Measurements from ENCODE around the gene SYNE1. TPM values are rescaled to one million over a fixed set of nuclear protein-coding genes. Genes with fewer than 3 reads are reported as not detected.
A peak's percentile ranks its signal among the peaks of the same experiment; 100 is the strongest.

Gene SYNE1
- total RNA-seq, 1 donor from 2014 or later: 17.4 TPM

DNA sequence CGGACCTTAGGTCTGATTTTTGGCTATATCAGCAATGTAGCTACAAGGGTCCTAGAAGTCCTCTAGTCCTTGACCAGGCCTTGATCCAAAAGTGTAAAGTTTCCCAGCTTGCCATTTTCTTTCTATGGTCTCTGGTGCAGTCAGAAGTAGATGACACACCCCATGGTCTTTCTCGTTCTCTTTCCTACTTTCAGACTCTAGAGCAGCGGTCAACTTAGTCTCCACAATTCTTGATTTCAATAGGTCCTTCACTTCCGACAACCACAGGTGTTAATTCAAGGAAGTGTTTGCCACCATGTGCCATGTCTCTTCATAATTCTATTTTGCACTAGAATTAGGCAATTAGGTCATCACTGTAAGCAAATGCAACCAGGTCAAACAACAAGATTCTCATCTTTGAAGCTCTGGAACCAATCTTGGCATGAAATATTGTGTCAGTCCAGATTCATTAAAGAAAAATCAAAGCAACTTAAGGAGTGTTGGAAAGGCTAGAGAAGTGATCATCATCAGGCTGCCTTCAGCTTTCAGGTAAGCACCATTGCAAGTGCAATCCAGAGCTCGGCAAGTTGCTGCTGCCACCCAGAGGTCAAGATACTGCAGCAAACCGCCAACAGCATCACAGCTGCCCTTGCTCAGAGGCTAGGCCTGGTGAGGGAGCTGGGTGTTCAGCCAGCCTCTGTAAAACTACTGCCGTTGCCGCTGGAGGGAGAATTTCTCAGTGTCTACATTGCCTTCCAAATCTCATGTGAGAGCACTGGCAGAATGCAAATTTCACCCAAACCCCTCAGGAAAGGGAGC, 5.6 kb upstream of the SYNE1 start:
- TF ChIP-seq, protein P1, sequence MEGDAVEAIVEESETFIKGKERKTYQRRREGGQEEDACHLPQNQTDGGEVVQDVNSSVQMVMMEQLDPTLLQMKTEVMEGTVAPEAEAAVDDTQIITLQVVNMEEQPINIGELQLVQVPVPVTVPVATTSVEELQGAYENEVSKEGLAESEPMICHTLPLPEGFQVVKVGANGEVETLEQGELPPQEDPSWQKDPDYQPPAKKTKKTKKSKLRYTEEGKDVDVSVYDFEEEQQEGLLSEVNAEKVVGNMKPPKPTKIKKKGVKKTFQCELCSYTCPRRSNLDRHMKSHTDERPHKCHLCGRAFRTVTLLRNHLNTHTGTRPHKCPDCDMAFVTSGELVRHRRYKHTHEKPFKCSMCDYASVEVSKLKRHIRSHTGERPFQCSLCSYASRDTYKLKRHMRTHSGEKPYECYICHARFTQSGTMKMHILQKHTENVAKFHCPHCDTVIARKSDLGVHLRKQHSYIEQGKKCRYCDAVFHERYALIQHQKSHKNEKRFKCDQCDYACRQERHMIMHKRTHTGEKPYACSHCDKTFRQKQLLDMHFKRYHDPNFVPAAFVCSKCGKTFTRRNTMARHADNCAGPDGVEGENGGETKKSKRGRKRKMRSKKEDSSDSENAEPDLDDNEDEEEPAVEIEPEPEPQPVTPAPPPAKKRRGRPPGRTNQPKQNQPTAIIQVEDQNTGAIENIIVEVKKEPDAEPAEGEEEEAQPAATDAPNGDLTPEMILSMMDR (conservative IDR thresholded peaks at IDR 0.05; ENCODE audit: low read depth, low read length): peak; percentile 88
- DNase-seq (ENCODE audit: low read depth): peak; percentile 13
- H3K4me3 ChIP-seq (ENCODE audit: low read depth, low read length): no peak overlapping the region

DNA sequence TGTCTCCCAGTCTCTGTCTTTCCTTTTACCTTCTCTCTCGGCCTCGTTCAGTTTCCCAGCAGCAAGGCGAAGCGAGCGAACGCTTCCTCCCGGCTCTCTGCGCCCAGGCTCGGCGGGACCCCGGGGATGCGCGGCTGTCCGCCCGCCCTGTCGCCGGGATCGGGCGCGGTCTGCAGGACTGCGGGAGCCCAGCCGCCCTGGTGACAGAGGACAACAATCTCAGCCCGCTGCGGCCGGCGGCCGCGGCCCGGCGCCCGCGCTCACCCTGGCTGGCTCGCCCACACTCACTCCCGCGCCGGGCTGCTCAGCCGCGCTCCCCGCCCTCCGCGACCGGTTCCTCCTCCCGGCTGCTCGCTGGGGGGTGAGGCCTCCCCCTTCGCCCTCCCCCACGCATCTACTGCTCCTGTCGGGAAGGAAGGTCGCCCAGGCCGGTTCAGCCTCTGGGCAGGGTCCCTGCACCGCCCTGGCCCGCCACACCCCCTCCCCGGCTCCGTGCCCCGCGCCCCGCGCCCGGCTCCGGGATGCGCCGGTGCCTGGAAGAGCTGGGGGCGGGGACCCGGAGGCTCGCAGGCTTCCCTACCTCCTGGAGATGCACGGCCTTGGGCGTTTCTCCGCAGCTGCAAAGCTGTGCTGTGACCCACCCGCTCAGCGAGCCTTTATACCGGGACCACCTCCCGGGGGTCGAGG, 410 bp downstream of the SYNE1 start:
- no peak for DNase-seq (ENCODE audit: low read depth)
- peak overlapping the region; percentile 52 for H3K4me3 ChIP-seq (ENCODE audit: low read depth, low read length)

GRCh38 chr6:152636021-152636608, 1.0 kb downstream of the SYNE1 start:
- TF ChIP-seq, protein P1 (conservative IDR thresholded peaks at IDR 0.05; ENCODE audit: low read depth, low read length): no peak
- no peak for DNase-seq (ENCODE audit: low read depth)
- H3K4me3 ChIP-seq (ENCODE audit: low read depth, low read length): peak overlapping the region; percentile 52

More for the DNA sequence above, 410 bp downstream of the SYNE1 start:
- TF ChIP-seq, protein P1 (conservative IDR thresholded peaks at IDR 0.05; ENCODE audit: low read depth, low read length): no peak

DNA sequence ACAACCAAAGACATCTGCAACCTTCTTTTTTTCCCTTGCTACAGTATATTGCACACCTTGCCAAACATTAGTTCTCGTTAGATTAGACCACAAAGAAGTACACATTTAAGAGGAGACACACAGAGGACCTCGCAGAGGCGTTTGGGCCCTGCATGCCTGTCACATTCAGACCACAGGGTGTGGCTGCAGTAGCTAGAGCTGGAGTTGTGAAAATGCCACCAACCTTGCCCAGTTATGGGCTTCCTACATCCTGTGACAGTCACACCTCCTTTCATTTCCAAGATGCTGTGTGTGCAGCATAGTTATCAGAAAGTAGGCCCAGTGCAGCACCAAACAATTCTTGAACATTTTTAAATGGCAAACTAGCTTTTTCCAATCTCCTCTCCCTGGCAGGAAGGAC, 2.4 kb downstream of the SYNE1 start:
- DNase-seq (ENCODE audit: low read depth): no peak
- TF ChIP-seq, protein P1 (conservative IDR thresholded peaks at IDR 0.05; ENCODE audit: low read depth, low read length): no peak
- H3K4me3 ChIP-seq (ENCODE audit: low read depth, low read length): no peak overlapping the region

- H3K4me3 ChIP-seq (ENCODE audit: low read depth, low read length): no peak overlapping the region
- no peak for DNase-seq (ENCODE audit: low read depth)
- TF ChIP-seq, protein P1 (conservative IDR thresholded peaks at IDR 0.05; ENCODE audit: low read depth, low read length): no peak
Measured at GRCh38 chr6:152632121-152632782, 4.9 kb downstream of the SYNE1 start.

GRCh38 chr6:152631376-152631775, 5.8 kb downstream of the SYNE1 start:
- TF ChIP-seq, protein P1 (conservative IDR thresholded peaks at IDR 0.05; ENCODE audit: low read depth, low read length): no peak
- no peak overlapping the region for H3K4me3 ChIP-seq (ENCODE audit: low read depth, low read length)
- DNase-seq (ENCODE audit: low read depth): no peak

Measured in epithelial cell of proximal tubule (primary cell).